HG03095 (cell line): ENCODE results near the gene GRIP1.
A peak's percentile ranks its signal among the peaks of the same experiment; 100 is the strongest.

ENCODE experiments used
- ATAC-seq: cut with Tn5 transposase; IDR thresholded peaks from one replicate; pipeline ENCODE4 v1.9.1; 2021; ENCODE audit warnings: moderate library complexity; ENCODE audit not compliant: unreplicated experiment

The GRIP1 gene

GRCh38 chr12:66345212-66345611 lies 333.7 kb downstream of the GRIP1 start:
- ATAC-seq, result no peak

GRCh38 chr12:66341126-66341525 lies 337.8 kb downstream of the GRIP1 start:
- ATAC-seq, result no peak

- ATAC-seq, result no peak
Observed at GRCh38 chr12:66340131-66340530, 338.7 kb downstream of the GRIP1 start.

GRCh38 chr12:66337381-66338010 lies 341.4 kb downstream of the GRIP1 start:
- no peak for ATAC-seq

- ATAC-seq, result no peak
Observed at GRCh38 chr12:66335746-66336145, 343.1 kb downstream of the GRIP1 start.

GRCh38 chr12:66331814-66332213 lies 347.1 kb downstream of the GRIP1 start:
- ATAC-seq, result no peak

- ATAC-seq, result no peak
Observed at GRCh38 chr12:66331016-66331415, 347.9 kb downstream of the GRIP1 start.

GRCh38 chr12:66329941-66330340 lies 348.9 kb downstream of the GRIP1 start:
- no peak for ATAC-seq

- ATAC-seq, result no peak
Observed at GRCh38 chr12:66323017-66323416, 355.9 kb downstream of the GRIP1 start.

GRCh38 chr12:66321435-66321834 lies 357.4 kb downstream of the GRIP1 start:
- ATAC-seq, result no peak

- no peak for ATAC-seq
Observed at GRCh38 chr12:66320996-66321395, 357.9 kb downstream of the GRIP1 start.

- ATAC-seq, result no peak
Observed at GRCh38 chr12:66319266-66319954, 359.5 kb downstream of the GRIP1 start.

- ATAC-seq, result no peak
Observed at GRCh38 chr12:66314278-66314677, 364.6 kb downstream of the GRIP1 start.

- ATAC-seq, result no peak
Observed at GRCh38 chr12:66312189-66312588, 366.7 kb downstream of the GRIP1 start.

- no peak for ATAC-seq
Observed at GRCh38 chr12:66309606-66310005, 369.3 kb downstream of the GRIP1 start.

- ATAC-seq, result no peak
Observed at GRCh38 chr12:66304296-66304900, 374.5 kb downstream of the GRIP1 start.

- ATAC-seq, result peak; percentile 48
Observed at GRCh38 chr12:66303316-66303804, 375.5 kb downstream of the GRIP1 start.

GRCh38 chr12:66302827-66303169 lies 376.1 kb downstream of the GRIP1 start:
- ATAC-seq, result no peak

- ATAC-seq, result peak; percentile 87
Observed at GRCh38 chr12:66301944-66302826, 376.7 kb downstream of the GRIP1 start, which contains the start of gene HELB. TSS of gene HELB (plus strand) at chr12:66302493. CDS start at chr12:66302604, 111 bp downstream.

GRCh38 chr12:66297923-66298322 lies 381.0 kb downstream of the GRIP1 start:
- ATAC-seq, result no peak
